Lung (tissue), 12 donors: ENCODE results near the gene SPATA1. TPM values are rescaled to one million over a fixed set of nuclear protein-coding genes. Genes with fewer than 3 reads are reported as not detected.

Experiments used
- ATAC-seq: fragments of 200-7000 bp; cut with Tn5 transposase; one replicate; pipeline ENCODE4 v1.9.1; 2020; ENCODE audit warnings: moderate number of reproducible peaks; ENCODE audit not compliant: insufficient read depth, low FRiP score
- DNase-seq, 3 donors: peaks; one replicate each; pipeline ENCODE4 v3.0.0-alpha.2; 2013 to 2017
- H3K27ac ChIP-seq, 2 donors: one replicate each; pipeline ENCODE4 v1.5.1; 2013; ENCODE audit warnings: mild to moderate bottlenecking in 2 of 2, moderate library complexity in 2 of 2, control low read depth in 1 of 2, inconsistent platforms in 1 of 2, low read depth in 1 of 2, low read length in 1 of 2
- H3K27me3 ChIP-seq, 3 donors: one replicate each; pipeline ENCODE4 v1.5.1; 2013; ENCODE audit warnings: low read length in 2 of 3; ENCODE audit not compliant: control insufficient read depth in 3 of 3, insufficient read depth in 3 of 3
- H3K36me3 ChIP-seq, 4 donors: one replicate each; pipeline ENCODE4 v1.5.1; 2013; ENCODE audit warnings: low read length in 4 of 4, mild to moderate bottlenecking in 1 of 4, moderate library complexity in 1 of 4; ENCODE audit not compliant: control insufficient read depth in 4 of 4, insufficient read depth in 4 of 4
- H3K4me1 ChIP-seq, 5 donors: one replicate each; pipeline ENCODE4 v1.5.1; 2013; ENCODE audit warnings: low read length in 5 of 5, mild to moderate bottlenecking in 2 of 5, moderate library complexity in 1 of 5; ENCODE audit not compliant: control insufficient read depth in 5 of 5, insufficient read depth in 5 of 5
- H3K4me3 ChIP-seq: one replicate; pipeline ENCODE4 v1.5.1; 2013; ENCODE audit warnings: mild to moderate bottlenecking, control low read depth, moderate library complexity
- H3K9ac ChIP-seq, 2 donors: one replicate each; pipeline ENCODE4 v1.5.1; 2013; ENCODE audit warnings: low read length in 2 of 2, control low read depth in 1 of 2; ENCODE audit not compliant: insufficient read depth in 1 of 2
- H3K9me3 ChIP-seq, 4 donors: one replicate each; pipeline ENCODE4 v1.5.1; 2013; ENCODE audit warnings: low read length in 3 of 4, mild to moderate bottlenecking in 1 of 4, moderate library complexity in 1 of 4; ENCODE audit not compliant: control insufficient read depth in 4 of 4, insufficient read depth in 3 of 4
- WGBS, 2 donors: extraction: QIAGEN DNeasy Blood & Tissue Kit; methylation state at CpG; one replicate each; pipeline ENCODE4 v1.1.7; 2013; 5-methylcytosine and 5-hydroxymethylcytosine counted together
- polyA plus RNA-seq, 2 donors: library from polyadenylated mRNA; stranded (reverse); fragments of 200-250 nt; gene quantifications; one replicate each; pipeline ENCODE4 v1.2.1, GENCODE V29; 2013
- total RNA-seq, 2 donors: library from RNA; depleted of rRNA in 1 of 2; stranded (reverse); fragments of >200 nt in 1 of 2; gene quantifications; one replicate each; pipeline ENCODE4 v1.2.1, GENCODE V29; 2014 to 2021
- TF ChIP-seq, protein P1 (sequence below): IDR thresholded peaks from 2 replicates; pipeline ENCODE4 v1.5.1; 2012; ENCODE audit warnings: mild to moderate bottlenecking; ENCODE audit errors: control extremely low read depth, extremely low read depth
- donor health status: control.
- donor health status: control.
- donor health status: Bipolar disorder and iron deficiency.
- donor health status: healthy.
- donor health status: DM: yes; HTN: yes; CAD: no.

The SPATA1 gene
- total and polyA plus RNA-seq, 4 donors = 0.71 to 3.9 (median 2.4) TPM

DNA sequence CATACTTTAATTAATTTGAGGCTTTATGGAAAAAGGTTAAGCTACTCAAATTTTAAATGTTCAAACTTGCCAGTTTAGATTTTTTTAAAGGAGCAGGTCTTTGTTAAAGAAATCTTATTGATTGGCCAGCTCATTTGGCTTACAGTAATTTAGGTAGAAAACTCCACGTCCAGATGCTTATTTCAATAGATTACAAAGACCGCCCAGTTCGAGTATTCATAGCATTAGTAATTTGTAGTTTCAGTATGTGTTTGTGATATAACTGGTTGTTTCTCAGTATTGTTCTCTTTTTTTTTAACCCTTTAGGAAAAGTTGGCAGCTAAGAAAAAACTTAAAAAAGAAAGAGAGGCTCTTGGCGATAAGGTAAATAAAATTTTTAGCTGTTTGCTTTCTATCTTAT, 25.5 kb upstream of the SPATA1 start:
- Histone ChIP-seq H3K27me3 (peaks cover 0 to 14% (median 13%) of the 10 kb centered on the region in 3 donors), H3K9ac (no peak overlapping the region), H3K4me3 (no peak overlapping the region), H3K9me3 (no peaks in the 10 kb centered on the region), H3K36me3 (peaks cover 0 to 8% (median 6%) of the 10 kb centered on the region in 4 donors), H3K4me1 (peaks cover 0 to 11% (median 2%) of the 10 kb centered on the region in 5 donors), H3K27ac (no peak overlapping the region)
- 83 to 93% methylated on average over 4 of the region's 4 CpGs for WGBS, 2 donors
- TF ChIP-seq, protein P1, sequence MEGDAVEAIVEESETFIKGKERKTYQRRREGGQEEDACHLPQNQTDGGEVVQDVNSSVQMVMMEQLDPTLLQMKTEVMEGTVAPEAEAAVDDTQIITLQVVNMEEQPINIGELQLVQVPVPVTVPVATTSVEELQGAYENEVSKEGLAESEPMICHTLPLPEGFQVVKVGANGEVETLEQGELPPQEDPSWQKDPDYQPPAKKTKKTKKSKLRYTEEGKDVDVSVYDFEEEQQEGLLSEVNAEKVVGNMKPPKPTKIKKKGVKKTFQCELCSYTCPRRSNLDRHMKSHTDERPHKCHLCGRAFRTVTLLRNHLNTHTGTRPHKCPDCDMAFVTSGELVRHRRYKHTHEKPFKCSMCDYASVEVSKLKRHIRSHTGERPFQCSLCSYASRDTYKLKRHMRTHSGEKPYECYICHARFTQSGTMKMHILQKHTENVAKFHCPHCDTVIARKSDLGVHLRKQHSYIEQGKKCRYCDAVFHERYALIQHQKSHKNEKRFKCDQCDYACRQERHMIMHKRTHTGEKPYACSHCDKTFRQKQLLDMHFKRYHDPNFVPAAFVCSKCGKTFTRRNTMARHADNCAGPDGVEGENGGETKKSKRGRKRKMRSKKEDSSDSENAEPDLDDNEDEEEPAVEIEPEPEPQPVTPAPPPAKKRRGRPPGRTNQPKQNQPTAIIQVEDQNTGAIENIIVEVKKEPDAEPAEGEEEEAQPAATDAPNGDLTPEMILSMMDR = no peak
- DNase-seq (no peak), ATAC-seq (no peak)

DNA sequence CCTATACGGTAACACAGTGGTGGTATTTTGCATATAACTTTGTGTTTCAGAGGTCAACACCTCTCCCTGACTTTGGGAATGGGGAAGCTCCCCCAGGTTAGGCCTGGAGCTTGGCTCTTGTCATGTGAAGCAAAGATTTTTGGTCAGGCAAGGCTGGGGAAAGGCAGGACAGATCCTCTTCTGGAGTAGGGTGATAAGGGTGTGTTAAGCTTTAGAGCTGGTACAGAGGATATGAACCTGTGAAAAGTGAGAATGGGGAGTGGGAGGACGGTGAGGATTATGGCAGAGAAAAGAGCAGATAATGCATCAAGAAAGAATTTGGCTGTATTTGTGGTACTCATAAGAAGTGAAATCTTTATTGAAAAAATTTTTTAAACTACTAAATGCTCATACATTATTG, 24.9 kb upstream of the SPATA1 start:
- DNase-seq (no peak), ATAC-seq (no peak)
- Histone ChIP-seq H3K27ac (no peak overlapping the region), H3K36me3 (peaks cover 0 to 8% (median 7%) of the 10 kb centered on the region in 4 donors), H3K9ac (no peak overlapping the region), H3K4me3 (no peak overlapping the region), H3K4me1 (peaks cover 0 to 11% (median 2%) of the 10 kb centered on the region in 5 donors), H3K9me3 (no peaks in the 10 kb centered on the region), H3K27me3 (peaks cover 0 to 14% (median 8%) of the 10 kb centered on the region in 3 donors)
- TF ChIP-seq, protein P1 = no peak
- 92 to 94% methylated on average over 2 of the region's 2 CpGs for WGBS, 2 donors

DNA sequence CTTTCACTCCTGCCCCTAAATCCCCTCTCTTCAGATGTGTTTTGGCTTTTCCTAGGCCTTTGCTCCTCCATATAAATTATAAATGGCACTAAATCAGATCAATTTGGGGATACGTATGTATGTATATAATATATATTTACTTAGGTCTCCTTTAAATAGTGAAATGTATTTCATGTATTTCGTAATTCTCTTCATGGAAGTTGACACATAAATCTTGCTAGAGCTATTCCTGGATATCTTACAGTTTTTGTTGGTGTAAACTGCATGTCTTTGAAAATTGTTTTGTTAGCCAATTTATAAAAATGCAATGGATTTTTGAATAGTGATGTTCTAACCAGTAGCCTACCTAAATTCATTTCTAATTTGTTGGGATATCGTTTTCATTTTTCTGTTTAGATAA, 18.1 kb upstream of the SPATA1 start:
- Histone ChIP-seq H3K9ac (no peak overlapping the region), H3K36me3 (peaks cover 13 to 30% (median 22%) of the 10 kb centered on the region in 4 donors), H3K4me3 (no peak overlapping the region), H3K9me3 (no peaks in the 10 kb centered on the region), H3K27ac (no peak overlapping the region), H3K27me3 (no peaks in the 10 kb centered on the region), H3K4me1 (peaks cover 0 to 6% (median 0%) of the 10 kb centered on the region in 5 donors)
- TF ChIP-seq, protein P1 = no peak
- no peak for DNase-seq
- 75 to 87% methylated on average over 3 of the region's 3 CpGs for WGBS, 2 donors
- ATAC-seq = no peak

DNA sequence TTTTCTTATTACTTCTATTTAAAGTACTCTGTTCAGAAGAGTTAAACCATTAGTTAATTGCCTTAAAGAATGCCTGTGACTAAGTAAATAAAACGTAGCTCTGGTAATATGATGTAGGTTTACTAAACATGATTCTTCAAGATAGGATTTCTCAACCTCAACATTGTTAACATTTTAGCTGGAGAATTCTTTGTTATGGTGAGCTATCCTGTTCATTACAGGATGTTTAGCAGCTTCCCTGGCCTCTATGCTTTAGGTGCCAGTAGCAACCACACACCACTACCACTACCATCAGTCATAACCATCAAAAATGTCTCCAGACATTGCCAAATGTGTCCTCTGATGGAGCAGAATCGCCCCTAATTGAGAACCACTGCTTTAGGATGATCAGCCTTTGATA, 16.4 kb upstream of the SPATA1 start:
- no peak for ATAC-seq
- 83 to 94% methylated on average over 2 of the region's 2 CpGs for WGBS, 2 donors
- Histone ChIP-seq H3K9me3 (no peaks in the 10 kb centered on the region), H3K4me1 (peaks cover 0 to 6% (median 0%) of the 10 kb centered on the region in 5 donors), H3K4me3 (no peak overlapping the region), H3K27ac (no peak overlapping the region), H3K9ac (no peak overlapping the region), H3K27me3 (no peaks in the 10 kb centered on the region), H3K36me3 (peaks cover 14 to 41% (median 23%) of the 10 kb centered on the region in 4 donors)
- TF ChIP-seq, protein P1 = no peak
- DNase-seq = no peak
